Fibroblast of lung (primary cell): Measurements from ENCODE around the gene RAB42.

Source experiments
- EZH2 ChIP-seq: IDR thresholded peaks from 2 replicates; pipeline ENCODE4 v1.5.1; 2012; ENCODE audit warnings: low read length, control low read depth, mild to moderate bottlenecking; ENCODE audit errors: missing control alignments
- TF ChIP-seq, protein P1 (sequence below), 2 donors: IDR thresholded peaks in 1 of 2; conservative IDR thresholded peaks in 1 of 2; 1 replicate in 1 of 2; 2 replicates in 1 of 2; pipeline ENCODE4 v1.5.1; 2011 to 2012; ENCODE audit warnings: low read length in 2 of 2, control low read depth in 1 of 2, inconsistent platforms in 1 of 2, low read depth in 1 of 2, mild to moderate bottlenecking in 1 of 2

DNA sequence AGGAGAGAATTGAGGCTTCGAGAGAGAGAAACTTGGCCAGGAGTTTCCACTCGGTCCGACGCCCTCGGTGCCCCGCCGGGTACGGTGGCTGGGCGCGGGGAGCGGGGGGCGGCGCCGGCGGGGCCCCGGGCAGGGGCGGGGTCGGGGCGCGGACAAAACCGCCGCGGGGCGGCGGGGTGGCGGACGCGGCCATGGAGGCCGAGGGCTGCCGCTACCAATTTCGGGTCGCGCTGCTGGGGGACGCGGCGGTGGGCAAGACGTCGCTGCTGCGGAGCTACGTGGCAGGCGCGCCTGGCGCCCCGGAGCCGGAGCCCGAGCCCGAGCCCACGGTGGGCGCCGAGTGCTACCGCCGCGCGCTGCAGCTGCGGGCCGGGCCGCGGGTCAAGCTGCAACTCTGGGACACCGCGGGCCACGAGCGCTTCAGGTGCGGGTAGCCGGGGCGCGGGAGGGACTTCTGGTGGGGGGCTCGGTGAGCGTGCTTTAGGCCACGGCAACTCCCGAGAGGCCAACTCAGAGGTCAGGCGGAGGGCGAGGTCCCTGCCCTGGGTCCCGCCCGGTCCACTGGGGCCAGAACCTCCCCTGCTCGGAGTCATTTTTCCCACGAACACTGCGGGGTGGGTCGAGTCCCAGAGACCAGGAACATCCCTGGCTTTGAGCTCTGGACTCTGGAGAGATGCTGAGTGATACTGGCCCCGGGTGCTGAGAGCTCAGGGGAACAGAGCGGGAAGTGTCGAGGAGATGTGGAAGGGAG lies 431 bp downstream of the RAB42 start:
- TF ChIP-seq, protein P1, sequence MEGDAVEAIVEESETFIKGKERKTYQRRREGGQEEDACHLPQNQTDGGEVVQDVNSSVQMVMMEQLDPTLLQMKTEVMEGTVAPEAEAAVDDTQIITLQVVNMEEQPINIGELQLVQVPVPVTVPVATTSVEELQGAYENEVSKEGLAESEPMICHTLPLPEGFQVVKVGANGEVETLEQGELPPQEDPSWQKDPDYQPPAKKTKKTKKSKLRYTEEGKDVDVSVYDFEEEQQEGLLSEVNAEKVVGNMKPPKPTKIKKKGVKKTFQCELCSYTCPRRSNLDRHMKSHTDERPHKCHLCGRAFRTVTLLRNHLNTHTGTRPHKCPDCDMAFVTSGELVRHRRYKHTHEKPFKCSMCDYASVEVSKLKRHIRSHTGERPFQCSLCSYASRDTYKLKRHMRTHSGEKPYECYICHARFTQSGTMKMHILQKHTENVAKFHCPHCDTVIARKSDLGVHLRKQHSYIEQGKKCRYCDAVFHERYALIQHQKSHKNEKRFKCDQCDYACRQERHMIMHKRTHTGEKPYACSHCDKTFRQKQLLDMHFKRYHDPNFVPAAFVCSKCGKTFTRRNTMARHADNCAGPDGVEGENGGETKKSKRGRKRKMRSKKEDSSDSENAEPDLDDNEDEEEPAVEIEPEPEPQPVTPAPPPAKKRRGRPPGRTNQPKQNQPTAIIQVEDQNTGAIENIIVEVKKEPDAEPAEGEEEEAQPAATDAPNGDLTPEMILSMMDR (conservative IDR thresholded peaks at IDR 0.05 in 1 of 2, IDR thresholded peaks at IDR 0.05 in 1 of 2; ENCODE audit: low read depth in 1 of 2, low read length in 2 of 2) = no peak
- TF ChIP-seq EZH2 = no peak
